Astrocyte of the cerebellum (primary cell): ENCODE measurements around the gene KAT2A.

Source experiments
- DNase-seq: peaks from one replicate; pipeline ENCODE4 v3.0.0-alpha.2; 2011; ENCODE audit warnings: low read depth
- H3K4me3 ChIP-seq: 2 replicates; pipeline ENCODE4 v1.5.1; 2011; ENCODE audit warnings: mild to moderate bottlenecking, low read depth, low read length, moderate library complexity
- CTCF ChIP-seq: IDR thresholded peaks from 2 replicates; pipeline ENCODE4 v1.5.1; 2012; ENCODE audit warnings: low read length, low read depth, moderate library complexity, mild to moderate bottlenecking; ENCODE audit errors: missing control alignments
- in situ Hi-C: cut with HindIII; loops from 2 replicates; pipeline ENCODE4 v1.10.0; 2017; ENCODE audit warnings: low sequenced_read_pairs

Gene KAT2A

GRCh38 chr17:42106009-42106408 is 15.2 kb downstream of the KAT2A start:
- no peak for DNase-seq
- no peak overlapping the region for H3K4me3 ChIP-seq
- no peak for TF ChIP-seq CTCF
- in situ Hi-C loops: no loop called here

- TF ChIP-seq CTCF: no peak
- in situ Hi-C loops: no loop called here
- no peak overlapping the region for H3K4me3 ChIP-seq
- no peak for DNase-seq
These were observed 16.9 kb downstream of the KAT2A start for GRCh38 chr17:42104264-42104663.

GRCh38 chr17:42103221-42103954 is 17.8 kb downstream of the KAT2A start:
- in situ Hi-C loops: no loop called here
- no peak for DNase-seq
- H3K4me3 ChIP-seq: no peak overlapping the region
- no peak for TF ChIP-seq CTCF

GRCh38 chr17:42101513-42102292 is 19.5 kb downstream of the KAT2A start:
- H3K4me3 ChIP-seq: no peak overlapping the region
- in situ Hi-C loops: no loop called here
- TF ChIP-seq CTCF: peak; percentile 88
- peak; percentile 18 for DNase-seq

- no peak overlapping the region for H3K4me3 ChIP-seq
- DNase-seq: no peak
- no peak for TF ChIP-seq CTCF
- in situ Hi-C loops: no loop called here
These were observed 22.3 kb downstream of the KAT2A start for GRCh38 chr17:42098730-42099399.
